Pons (tissue), 1 donor: ENCODE results near the gene ALS2.
"Not testable (repeated sequence)": the region's sequence is repeated elsewhere in the genome, so short reads cannot be mapped to it uniquely, and the experiment has no call there.

ENCODE experiments used
- DNase-seq: peaks from one replicate; pipeline ENCODE4 v3.0.0-alpha.2; 2016; ENCODE audit warnings: low spot score

Gene ALS2

DNA sequence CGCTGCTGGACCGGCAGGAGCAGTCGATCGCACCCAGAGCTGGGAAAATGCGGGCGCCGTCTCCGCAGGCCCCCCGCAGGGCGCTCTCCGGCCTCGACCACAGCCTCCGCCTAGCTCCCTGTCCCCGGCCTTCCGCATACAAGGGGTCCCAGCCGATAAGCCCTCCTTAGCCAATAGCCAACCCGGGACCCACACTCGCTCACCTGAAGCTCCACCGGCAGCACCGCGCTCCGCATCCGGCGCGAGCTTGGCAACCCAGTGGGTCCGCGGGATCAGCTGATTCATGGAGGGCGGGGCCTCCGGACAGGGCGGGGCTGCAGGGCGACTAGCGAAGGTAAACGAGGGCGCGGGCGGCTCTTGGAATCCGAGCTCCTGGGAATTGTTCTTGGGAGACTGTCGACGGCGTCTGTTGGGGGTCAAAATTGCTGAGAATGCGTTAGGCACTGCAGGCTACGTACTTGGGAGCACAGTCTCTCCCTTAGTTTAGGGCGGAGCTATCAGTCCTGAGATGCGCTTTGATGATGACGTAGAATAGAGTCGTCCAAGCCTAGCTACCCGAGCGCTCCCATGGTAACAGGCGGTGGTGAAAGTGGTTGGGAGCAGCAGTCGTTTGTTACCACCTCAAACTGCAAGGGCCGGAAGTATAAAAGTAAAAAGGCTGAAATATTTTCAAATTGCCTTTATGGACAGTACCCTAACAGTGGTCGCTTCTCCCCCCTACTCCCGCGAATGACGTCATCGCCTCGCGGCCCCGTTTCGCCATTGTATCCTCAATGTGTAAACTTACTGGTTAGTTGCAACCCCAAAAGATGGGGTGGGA, at the start of gene ALS2:
TSS of gene ALS2 (minus strand) at position 260 of the 820 bp plus-strand sequence. CDS start 12,048 bp downstream, outside the sequence.
- DNase-seq: peak; percentile 98

DNA sequence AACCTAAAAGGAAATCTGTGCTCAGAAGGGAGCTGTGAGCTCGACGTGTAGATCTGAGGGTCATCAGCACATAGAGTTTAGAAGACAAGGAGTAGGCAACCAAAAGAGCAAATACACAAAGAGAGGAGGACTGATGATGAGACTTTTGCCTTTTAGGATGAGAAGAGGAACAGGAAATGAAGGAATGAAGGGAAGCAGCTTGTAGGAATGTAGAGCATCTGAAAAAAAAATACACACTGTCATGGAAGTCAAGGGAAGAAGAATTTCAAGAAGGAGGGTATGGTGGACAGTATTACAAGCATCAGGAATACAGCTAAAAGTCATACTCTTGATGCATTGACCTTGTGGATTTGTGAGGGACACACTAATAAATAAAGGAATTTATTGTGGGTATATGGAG, 47.5 kb upstream of the ALS2 start:
- DNase-seq: no peak

DNA sequence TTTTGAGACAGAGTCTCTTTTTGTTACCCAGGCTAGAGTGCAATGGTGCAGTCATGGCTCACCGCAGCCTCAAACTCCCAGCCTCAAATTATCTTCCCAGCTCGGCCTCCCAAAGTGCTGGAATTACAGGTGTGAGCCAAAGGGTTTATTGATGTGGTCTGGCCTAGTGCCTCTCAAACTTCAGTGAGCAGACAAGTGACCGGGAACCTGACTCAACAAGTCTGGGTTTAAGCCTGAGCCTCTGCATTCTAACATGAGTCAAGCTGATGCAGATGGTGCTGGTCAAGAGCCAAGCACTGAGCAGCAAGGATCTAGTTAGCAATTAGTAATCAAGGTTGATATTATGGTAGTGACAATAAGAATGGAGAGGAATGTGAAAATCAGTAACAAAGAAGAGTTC, 46.9 kb upstream of the ALS2 start:
- DNase-seq: no peak

DNA sequence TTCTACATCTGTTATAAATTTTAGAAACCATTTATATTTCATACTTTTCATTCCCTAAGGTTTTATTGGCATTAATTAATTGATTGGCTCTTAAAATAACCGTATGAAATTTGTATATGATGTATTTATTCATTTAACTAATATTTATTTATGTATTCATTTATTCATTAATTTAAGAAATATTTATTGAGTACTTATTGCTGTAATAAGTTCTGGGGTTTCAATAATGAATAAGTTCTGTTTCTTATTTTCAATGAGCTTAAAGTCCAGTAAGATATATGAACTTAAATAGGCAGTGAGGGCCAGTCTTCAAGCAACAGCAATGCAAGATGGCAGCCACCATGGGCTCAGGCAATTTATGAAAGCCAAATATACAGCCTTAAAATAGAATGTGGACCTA, 43.5 kb upstream of the ALS2 start:
- no peak for DNase-seq

DNA sequence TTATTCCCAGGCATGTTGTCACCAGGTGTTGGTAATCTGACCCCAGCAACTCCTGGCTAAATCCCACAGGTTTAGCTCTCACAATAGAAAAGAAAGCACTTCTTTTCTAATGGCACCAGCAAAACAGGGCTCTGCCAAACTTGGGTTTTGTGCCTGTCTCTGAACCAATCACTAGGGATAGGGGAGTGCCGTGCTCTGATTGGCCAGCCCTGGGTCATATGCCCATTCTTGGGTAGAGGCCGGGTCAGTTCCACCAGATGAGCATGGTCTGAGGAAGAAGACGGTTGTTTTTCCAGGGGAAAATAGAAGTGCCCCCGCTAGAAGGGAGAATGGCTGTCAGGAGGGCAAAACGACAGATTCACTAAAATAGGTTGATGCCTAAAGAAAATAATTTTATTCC, 40.3 kb upstream of the ALS2 start:
- no peak for DNase-seq

DNA sequence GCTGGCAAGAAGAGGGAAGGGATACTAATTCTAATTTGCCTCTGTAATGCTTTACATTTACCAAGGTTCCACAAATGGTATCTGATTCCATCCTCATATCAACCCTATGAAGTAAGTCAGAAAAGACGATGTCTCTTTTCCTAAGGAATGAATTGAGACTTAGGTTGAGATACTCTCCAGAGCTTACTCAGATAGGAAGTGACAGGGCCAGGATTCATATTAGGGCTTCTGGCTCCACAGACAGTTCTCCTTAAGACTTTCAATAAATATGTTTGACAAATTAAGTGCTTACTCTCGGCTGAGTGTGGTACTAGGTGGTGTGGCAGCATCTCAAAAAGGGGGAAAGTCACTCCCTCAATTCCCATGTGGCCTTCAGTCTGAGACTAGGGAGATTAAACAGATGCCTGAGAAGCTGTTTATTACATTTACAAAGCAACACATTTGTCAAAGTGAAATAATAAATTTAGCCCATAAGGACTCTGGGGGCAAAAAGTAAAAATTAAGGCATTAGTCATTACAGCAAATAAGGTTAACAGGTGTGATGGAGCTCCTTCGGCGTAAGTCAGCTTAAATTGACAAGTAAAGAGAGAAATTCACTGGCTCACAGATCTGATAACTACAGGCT, 39.8 kb upstream of the ALS2 start:
- no peak for DNase-seq

DNA sequence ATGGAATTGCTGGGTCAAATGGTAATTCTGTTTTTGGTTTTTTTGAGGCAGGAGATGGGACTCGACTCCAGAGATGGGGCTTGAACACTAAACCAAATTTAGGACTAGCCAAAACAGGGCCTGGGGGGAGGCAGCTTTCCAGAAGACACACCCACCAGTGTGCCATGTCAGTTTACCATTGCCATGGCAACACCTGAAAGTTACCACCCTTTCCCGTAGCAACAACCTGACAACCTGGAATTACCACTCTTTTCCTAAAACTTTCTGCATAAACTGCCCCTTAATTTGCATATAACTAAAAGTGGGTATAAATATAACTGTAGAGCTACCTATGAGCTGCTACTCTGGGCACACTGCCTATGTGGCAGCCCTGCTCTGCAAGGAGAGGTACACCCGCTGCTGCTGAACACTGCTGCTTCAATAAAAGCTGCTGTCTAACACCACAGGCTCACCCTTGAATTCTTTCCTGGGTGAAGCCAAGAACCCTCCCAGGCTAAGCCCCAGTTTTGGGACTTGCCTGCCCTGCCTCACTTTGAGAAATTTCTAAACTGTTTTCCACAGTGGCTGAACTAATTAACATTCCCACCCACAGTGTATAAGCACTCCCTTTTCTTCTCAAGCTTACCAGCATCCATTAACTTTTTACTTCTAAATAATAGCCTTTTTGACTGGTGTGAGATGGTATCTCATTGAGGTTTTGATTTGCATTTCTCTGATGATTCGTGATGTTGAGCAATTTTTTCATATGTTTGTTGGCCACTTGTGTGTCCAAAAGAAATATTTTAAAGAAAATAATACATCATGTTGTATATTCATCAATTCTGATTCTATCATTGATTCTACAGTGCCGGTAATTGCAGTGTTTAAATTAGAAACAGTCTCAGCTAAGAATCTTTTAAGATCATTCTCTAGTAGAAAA, 36.2 kb upstream of the ALS2 start:
- DNase-seq: no peak

DNA sequence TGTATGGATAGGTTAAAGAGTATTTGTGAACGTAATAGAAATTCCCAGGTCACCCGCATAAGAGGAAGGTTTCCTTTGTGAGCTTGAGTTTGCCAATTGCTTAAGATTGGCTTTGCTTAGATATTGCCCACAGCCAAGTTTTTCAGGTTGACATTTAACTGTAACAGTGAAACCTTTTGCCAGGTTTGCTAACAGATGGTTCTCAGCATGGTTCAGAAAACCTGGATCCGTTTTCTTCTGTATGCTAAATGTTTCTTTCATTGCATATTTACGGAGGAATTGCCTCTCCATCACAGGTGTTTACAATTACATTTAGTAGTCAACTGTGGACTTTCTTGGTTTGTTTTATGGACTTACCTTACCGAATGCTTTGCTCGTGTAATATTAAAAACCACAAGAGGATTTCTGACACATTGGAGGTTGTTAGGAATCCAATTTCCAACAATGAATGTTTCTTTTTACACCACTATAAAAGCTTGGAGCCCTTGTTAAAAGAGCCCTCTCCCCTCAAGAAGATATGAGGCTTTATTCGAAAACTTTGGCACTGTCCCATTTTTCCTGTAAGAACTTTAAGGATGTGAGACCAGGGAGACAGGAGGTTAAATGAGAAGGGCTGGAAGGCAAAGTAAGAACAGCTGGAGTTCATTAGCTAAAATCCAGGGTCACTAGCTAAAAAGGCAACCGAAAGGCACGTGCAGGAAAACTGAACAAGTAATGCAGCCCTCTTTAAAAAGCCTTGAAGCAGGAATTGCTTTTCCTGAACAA, 33.4 kb upstream of the ALS2 start:
- DNase-seq: no peak

DNA sequence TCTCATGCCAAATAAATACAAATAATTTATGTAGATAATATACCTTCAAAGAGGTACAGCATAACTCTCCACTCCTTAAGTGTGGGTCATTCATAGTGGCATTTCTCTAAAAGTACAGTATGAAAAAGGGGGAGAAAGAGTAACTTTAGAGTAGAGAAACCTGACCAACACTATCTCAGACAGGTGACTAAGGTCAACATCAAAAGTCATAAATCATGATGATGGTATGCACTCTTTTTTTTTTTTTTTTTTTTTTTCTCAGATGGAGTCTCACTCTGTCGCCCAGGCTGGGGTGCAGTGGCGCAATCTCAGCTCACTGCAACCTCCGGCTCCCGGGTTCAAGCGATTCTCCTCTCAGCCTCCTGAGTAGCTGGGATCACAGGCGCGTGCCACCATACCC, 29.9 kb upstream of the ALS2 start:
- not testable (repeated sequence) for DNase-seq

DNA sequence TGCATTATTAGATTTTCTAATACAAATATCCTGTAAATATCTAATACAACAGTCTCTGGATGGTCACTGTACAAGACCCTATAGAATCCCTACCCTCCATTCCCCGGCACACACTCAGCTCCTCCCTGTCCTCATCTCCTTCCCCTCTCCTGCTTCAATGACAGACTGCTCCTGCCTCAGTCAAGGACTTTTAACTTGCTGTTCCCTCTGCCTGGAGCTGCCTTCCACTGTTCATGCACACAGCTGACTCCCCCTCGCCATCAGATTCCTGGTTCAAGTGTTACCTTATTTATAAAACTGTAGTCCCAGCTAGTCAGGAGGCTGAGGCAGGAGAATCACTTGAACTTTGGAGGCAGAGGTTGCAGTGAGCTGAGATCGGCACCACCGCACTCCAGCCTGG, 28.9 kb upstream of the ALS2 start:
- DNase-seq: no peak

DNA sequence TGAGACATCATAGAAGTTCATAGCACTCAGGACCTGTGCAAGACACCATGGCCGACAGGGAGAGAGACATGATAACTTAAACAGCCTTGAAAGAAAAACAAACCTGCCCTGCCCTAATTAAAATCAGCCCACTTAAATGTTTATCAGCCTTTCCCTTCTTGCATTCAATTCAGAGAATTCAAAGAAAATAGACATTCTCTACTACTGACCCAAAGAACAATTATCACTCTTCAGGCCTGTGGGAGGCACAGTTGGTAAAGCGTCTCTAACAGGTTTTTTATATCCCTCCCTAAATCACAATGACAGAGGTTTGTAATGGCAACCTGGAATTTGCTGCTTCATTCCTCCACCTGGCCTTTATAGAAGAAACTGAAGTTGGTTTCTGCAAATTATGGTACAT, 27.3 kb upstream of the ALS2 start:
- no peak for DNase-seq

DNA sequence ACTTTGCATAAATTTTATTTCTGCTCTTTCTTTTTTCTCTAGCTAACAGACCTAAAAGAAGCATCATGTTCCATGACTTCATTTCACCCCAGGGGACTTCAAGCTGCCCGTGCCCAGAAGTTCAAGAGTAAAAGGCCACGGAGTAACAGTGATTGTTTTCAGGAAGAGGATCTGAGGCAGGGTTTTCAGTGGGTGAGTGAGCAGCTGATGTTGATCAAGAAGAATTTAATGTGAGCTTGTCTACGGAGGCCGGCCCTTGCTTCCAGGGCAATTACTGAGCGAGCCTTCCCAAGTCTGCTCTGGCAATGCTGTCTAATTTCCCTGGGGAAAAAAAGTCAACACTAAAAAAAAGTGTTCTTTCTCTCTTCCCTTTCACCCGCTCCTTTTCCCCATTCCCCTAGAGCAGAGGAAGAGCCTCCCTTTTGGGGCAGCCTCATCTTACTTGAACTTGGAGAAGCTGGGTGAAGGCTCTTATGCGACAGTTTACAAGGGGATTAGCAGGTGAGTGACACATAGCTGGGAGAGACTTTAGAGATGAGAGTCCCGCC, 26.8 kb upstream of the ALS2 start:
- DNase-seq: no peak

DNA sequence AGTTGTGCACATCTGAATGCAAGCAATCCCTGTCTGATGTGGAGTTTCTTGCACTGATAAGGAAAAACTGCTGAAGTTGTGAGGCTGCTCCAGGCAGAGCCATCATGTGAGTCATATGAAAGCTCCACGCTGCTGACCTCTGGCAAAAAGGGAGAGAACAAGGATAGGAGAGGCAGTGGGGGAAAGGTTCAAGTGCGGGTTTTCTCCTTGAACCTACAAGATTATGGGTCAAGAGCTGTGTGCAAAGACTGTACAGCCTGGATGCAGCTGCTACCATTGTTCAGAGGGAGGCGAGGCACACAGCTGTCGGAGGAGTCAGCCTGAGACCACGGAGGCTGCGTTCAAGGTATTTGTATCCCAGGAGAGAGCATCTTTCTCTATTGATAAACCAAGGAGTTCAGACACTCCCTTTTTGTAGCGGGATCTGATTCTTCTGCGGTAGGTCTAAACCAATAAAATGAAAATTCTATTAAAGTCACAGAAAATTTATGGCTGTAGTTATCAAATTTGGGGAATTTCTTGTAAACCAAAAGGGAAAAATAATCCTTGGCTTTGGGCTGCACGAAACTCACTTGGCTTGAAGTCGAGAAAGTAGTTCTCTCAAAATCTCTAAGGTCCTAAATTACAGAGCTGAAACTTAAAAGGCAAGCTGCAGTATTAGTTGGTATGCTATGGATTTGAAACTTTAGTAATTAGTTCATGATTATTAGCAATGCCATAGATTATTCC, 25.9 kb upstream of the ALS2 start, which contains the start of gene CDK15:
TSS of gene CDK15 (plus strand) at position 96 of the 729 bp plus-strand sequence. CDS start at position 224, 128 bp downstream.
- no peak for DNase-seq

DNA sequence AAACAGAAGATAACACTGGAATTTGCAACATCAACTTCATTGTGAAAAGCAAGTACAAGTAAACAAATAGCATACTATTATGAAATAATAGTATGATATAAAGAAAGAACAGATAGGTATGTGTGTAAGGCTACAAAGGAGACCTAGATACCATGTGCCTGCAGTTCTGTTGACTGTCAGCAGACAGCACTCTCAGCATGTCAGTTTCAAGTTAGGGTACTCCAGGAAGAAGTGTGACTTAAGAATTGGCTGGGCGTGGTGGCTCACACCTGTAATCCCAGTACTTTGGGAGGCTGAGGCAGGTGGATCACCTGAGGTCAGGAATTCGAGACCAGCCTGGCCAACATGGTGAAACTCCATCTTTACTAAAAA, 18.2 kb upstream of the ALS2 start:
- not testable (repeated sequence) for DNase-seq

DNA sequence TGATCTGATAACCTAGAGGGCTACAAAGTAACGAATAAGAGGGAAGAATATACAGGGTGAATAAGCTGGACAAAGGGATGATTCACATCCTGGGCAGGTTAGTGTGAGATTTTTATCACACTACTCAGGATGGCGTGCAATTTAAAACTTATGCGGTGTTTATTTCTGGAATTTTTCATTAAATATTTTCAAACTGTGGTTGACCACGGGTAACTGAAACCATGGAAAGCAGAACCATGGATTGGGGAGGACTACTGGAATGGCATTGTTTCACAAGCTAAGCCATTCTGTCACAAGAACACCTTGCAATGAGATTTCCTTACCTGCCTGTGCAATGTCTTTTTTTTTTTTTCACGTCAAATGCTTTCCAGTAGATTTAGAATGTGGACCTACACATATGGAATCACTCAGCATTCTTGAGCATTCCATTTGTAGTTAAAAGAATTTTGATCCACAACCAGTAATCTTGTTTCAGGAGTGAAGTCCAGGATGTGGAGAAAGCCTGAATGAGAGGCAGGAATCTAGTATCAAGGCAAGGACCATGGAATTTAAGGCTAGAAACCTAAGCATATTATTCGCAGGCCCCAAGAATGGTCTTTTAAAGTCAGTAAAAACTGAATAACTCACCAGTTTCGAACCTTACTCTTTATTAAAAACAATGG, 17.6 kb upstream of the ALS2 start:
- no peak for DNase-seq

DNA sequence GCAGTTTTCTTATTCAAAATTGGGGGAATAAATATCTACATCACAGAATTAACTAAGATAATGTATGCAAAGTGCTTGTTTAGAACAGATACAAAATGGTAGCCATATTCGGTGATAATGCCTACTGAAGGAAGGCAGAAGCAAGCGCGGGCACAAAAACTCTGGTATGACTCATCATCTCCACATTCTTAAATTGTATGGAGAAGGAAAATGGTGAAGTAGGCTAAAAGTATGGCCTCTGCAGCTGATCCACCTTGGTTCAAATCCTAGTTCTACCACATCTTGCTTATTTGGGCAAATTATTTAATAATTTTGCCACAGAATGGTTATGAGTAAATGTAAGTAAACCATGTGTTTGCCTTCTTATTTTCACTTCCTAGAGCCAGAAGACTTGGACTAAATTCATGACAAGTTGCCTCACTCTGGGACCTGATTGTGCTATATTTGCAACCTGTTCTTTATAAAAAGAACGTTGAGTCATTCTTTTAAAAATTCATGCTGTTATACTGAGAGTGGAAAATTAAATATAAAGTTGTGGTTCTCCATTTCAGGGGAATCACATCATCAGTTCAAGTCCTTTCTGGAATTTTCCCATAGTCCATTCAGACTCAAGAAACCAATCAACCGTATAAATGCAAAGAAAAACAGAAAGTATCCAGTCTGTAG, 16.6 kb upstream of the ALS2 start:
- no peak for DNase-seq

DNA sequence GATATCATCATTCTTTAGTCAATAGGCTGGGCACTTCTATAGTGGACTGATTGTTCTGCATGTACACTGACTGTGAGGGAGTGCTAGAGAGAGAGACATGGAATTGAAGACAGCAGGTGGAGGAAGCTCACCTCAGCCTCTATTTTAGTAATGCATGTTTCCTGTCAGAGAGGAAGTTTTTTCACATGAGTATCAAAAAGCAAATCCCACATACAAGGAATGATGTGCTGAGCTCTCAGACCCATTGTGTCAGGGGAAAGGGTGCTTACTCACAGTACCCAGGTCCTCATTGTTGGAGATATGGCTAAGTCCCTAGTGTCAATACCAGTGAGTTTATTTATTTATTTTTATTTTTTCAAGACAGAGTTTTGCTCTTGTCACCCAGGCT, 15.7 kb upstream of the ALS2 start:
- no peak for DNase-seq

DNA sequence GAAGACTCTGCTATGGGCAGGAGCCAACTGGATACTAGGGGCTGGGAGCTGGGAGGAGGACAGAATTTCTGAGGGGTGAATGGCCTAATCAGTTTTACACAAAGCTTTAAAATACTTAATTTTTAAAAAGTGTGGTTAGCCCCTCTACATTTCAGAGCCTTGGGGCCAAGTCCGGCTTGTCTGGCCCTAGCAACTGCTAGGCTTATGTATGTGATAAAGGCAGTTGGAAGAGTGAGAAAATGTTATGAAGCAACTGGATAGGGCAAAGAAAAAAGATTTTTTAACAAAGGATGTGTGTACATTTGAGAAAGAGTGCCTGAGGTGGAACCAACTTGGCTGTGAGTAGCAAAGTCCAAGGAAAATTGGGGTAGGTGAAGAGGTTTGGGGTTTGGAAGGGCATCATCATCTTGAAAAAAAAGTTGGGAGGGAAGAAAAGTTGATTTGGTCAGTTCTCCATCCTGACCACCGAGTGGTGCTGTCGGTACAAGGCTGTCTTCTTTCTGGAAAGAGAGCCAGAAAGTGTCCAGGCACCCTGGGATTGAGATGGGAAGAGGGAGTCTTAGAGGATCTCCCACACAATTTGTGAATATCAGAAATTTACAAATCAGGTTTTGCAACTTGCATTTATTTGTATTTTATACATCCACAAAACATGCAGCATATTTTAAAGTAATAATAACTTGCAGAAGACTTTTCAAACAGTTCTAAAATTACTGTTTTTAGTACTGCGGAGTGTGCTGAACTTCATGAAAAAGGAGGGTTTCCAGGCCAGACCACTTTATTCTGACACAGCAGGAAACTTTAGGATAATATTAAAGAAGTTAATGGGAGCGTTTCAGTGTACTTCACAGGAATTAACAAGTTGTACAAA, 15.1 kb upstream of the ALS2 start:
- peak; percentile 45 for DNase-seq

DNA sequence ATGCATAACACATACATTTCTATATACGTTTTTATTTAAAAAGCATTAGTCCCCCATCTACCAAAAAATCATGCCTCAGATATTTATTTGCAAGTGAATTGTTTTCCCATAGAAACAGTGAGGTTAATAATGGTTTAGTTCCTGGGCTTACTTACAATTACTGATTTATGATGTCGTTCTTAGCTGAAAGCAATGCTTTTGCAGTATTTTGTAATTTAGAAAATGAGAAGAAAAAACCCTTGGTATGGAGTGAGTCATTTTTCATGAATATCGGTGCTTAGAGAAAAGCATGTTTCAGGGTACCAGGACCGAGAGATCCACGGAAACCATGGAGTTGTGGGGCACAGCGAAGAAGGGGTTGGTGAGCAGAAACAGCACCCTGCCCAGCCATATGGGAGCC, 13.6 kb upstream of the ALS2 start:
- no peak for DNase-seq
